ENCODE data around the gene C14orf180.

DNA sequence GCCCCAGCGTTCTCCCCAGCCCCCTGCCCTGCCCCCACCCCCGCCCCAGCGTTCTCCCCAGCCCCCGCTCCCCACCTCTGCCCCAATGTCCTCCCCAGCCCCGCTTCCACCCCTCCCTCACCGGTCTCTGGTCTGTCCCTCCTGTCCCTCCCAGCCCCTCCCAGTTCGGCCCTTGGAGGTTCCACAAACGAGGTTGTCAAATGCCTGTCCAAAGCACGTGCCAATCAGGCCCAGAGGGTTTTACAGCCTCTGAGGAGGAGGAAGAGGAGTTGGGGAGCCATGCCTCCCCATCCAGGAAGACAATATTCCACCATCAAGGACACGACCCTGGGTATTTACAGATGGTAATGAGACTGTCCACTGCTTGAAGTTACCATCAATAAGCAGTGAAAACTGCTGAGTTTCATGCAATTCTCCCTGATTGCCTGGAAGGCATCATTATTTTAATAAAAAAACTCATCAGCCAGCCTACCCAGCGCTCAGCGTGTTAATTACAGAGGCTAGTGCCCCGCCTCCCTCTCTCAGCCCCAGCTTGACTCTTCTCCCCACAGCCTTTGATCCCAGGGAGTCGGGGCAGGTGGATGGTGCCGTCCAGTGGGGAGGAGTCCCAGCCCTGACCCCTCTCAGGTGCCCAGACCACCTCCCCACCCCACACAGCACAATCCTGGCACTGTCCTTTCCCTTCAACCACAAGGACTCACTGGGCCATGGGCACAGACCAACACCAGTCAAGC is 30.6 kb upstream of the C14orf180 start:
- TF ChIP-seq, protein P1, sequence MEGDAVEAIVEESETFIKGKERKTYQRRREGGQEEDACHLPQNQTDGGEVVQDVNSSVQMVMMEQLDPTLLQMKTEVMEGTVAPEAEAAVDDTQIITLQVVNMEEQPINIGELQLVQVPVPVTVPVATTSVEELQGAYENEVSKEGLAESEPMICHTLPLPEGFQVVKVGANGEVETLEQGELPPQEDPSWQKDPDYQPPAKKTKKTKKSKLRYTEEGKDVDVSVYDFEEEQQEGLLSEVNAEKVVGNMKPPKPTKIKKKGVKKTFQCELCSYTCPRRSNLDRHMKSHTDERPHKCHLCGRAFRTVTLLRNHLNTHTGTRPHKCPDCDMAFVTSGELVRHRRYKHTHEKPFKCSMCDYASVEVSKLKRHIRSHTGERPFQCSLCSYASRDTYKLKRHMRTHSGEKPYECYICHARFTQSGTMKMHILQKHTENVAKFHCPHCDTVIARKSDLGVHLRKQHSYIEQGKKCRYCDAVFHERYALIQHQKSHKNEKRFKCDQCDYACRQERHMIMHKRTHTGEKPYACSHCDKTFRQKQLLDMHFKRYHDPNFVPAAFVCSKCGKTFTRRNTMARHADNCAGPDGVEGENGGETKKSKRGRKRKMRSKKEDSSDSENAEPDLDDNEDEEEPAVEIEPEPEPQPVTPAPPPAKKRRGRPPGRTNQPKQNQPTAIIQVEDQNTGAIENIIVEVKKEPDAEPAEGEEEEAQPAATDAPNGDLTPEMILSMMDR (conservative IDR thresholded peaks at IDR 0.05) = no peak
- no peak for TF ChIP-seq ZFX (IDR thresholded peaks at IDR 0.05)
